Posterior vena cava (tissue), 2 donors: ENCODE results near the gene PTAFR. TPM values are rescaled to one million over a fixed set of nuclear protein-coding genes. Genes with fewer than 3 reads are reported as not detected.
"Not testable (repeated sequence)": the region's sequence is repeated elsewhere in the genome, so short reads cannot be mapped to it uniquely, and the experiment has no call there.

ENCODE experiments used
- DNase-seq: peaks from one replicate; pipeline ENCODE4 v3.0.0-alpha.2; 2020; ENCODE audit warnings: low spot score
- intact Hi-C, 2 donors: fragments of 100-400 bp; cut with DNase I; formaldehyde crosslinking; loops; one replicate each; pipeline versions ENCODE4 v1.14.1 to v1.14.2; 2022 to 2023
- total RNA-seq, 2 donors: library from RNA; stranded (reverse); fragmentation: NEBNext Ultra II Directional; extraction: Animal tissue kit (Norgen Biotek cat#: 25700); gene quantifications; one replicate each; pipeline ENCODE4 v1.2.1, GENCODE V29; 2021
- donor health status: DM: yes; HTN: yes; CAD: no.
- donor health status: DM: yes; HTN: yes; CAD: no.

The PTAFR gene
- total RNA-seq, 2 donors from 2014 or later, result 5.9 to 9.3 TPM

DNA sequence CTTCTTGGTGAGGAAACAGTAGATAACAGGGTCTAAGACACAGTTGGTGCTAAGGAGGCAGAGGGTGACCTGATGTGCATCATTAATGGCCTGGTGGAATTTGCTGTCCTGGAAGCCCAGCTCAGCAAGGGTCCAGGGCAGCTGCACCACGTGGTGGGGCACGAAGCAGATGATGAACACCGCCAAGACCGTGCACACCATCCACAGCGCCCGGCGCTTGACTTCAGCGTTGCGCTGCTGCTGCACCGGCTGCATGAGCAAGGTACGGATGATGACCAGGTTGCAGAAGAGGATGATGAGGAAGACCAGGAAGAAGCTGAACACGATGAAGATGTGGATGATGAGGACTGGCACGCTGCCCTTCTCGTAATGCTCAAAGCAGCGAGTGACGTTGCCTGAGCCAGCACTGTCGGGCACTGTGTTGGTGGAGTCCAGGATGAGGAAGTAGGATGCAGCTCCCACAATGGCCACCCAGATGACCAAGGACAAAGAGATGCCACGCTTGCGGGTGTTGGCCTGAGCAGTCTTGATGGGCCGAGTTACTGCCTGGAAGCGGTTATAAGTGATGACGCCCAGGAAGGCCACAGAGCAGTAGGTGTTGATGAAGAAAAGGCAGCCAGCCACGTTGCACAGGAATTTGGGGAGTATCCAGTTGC, 26.2 kb downstream of the PTAFR start:
- intact Hi-C loops, result no loop called here
- peak; percentile 28 for DNase-seq

DNA sequence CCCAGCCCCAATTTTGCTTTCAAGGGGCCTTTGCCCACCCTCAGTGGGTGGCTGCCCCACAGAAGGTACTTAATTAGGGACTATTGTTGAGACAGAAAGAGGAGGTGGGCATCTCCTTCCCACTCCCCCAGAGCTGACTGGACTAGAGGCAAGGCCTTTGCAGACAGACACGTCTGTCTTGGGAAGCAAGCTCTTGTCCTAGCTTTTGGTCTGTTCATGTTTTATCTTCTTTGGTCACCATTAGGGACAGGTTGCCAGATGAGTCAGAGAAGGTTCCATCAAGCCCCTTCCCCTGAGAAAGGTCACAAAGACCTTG, 27.7 kb downstream of the PTAFR start:
- no peak for DNase-seq

DNA sequence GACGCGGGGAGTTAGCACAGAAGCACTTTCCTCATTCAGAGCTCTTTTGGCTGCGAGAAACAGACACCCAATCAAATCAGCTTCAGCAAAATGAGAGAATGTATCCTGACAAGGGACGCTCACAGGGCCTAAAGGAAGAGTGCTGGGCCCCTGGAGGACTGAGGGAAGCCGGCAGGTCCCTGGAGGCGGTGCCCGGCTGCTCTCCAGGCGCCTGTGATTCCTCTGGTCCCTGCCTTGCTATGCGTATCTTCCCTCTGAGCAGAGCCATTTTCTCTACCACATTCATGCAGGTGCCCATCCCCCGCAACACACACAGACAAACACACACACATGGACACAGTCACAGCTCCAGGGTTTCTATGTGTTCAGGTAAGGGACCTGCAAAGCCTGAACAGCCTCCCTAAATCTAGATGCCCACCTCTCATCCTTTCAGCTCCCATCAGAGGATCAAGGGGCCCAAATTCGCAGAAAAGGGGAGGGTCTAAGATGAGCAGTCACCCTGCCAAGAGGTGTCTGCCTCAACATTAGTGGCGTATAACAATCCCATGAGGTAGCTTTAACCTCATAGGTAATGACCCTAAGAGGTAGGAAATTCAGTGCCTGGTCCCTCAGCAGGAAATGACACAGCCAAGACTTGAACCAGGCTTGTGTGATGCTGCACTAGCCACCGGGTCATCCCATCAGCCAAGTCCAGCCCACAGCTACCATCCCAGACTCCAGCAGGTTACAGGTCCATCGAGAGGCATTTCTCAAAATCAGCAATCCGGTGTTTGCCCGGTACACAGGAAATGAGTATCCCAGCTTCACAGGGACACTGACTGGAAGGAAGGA, 29.0 kb downstream of the PTAFR start:
- no peak for DNase-seq
- intact Hi-C loops, result no loop called here

More for the DNA sequence above, 27.7 kb downstream of the PTAFR start:
- intact Hi-C loops, result no loop called here

DNA sequence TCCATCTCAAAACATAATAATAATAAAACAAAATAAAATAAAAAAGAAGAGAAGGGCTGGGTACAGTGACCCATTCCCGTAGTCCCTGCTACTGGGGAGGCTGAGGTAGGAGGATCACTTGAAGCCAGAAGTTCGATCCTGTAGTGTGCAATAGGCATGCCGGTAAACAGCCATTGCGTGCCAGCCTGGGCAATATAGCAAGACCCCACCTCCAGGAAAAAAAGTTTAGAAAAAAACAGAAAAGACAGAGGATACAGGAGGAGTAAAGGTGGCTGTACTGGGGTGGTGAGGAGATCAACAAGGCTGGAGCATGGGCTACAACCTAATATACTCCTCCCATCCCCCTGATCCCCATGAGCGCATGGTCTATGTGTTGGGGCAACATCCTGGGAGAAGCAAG, 30.8 kb downstream of the PTAFR start:
- intact Hi-C loops, result no loop called here
- no peak for DNase-seq

DNA sequence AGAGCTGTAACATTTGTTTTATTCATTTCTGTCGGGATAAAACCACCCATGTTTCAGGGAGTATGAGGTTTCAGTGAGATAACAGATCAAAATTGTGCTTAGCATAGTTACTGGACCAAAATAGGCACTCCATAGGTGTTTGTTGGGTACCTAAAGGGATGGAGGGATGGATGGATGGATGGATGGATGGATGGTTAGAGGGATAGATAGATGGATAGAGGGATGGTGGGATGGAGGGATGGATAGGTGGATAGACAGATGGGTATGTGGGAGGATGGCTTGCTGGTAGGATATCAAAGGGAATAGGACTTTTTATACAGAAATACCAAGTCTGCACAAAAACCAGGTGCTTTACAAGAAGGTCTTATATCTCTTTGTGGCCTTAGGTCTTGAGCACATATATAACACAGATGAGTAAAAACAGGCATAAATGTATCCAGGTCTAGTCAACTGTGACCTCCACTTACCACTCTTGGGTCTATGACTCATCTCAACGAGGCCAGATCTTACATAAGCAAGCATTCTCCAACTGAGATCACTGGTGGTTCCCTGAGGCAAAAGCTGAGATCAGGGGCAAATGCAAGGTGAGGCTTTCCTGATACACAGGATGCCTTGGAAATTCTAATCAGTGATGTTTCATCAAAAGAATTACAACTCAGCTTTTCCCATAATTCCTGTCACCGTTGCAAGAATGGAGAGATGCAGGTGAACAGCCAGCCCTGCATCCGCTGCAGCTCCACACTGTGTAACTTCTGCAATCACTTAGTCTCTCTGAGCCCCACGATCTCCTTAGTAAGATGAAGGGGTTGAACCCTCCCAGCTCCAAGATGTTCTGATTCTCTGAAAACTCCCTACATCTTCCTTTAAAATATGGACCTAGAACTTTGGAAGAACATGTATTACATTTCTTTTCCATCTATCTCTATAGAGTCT, 32.0 kb downstream of the PTAFR start:
- DNase-seq, result no peak
- intact Hi-C loops, result loop anchor here in 1 of 2 donors (5.0 kb wide), 1 partner anchor 178 kb away; no protein-coding TSS in a partner anchor

DNA sequence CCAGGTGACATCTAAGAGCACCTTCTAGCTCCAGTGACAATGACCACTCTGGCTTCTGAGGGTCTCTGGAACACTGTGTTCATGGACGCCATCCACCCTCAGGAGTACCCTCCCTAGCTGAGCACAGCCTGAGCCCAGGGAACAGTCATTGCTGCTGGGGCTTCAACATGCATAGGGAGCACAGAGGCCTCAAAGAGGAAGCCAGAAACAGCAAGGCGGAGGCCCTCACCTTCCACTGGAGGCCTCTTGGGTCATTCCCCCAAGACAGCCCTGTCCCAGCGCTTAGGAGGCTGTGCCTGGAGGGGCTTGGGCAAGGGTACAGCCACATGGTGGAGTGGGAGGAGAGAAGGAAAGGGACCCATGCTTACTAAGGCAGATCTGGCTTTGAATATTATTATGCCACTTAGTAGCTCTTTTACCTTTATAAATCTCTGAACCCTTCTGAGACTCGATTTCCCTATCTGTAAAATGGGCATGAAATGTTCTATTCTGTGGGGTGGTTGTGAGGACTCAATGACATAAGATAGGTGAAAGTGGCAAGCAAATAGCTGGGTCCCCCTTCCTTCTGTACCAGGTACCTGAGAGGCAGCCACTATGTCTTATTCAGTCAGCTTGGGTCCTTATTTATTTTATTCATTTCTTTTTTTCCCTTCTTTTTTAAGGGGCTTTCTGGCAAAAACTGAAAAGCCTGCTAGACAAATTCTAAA, 32.8 kb downstream of the PTAFR start:
- DNase-seq, result no peak
- intact Hi-C loops, result loop anchor here in 1 of 2 donors (5.0 kb wide), 1 partner anchor 179 kb away; no protein-coding TSS in a partner anchor

DNA sequence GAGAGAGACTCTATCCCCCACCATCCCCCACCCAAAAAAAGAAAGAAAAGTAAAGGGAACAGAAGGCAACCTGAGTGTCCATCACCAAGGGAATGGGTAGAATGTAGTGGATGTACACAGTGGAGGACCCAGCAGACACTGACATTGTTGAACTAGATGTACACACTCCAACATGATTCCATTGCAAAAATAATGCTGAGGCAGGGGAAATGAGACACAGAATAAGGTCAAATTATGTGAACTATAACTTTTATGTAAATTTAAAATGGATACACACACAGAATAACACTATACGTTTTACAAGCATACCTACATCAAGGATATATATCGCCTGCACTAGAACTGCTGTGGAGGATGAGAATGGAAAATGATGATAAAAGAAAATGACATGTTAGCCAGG, 34.8 kb downstream of the PTAFR start:
- intact Hi-C loops, result loop anchor here in 1 of 2 donors (5.0 kb wide), 1 partner anchor 181 kb away; no protein-coding TSS in a partner anchor
- DNase-seq, result no peak

DNA sequence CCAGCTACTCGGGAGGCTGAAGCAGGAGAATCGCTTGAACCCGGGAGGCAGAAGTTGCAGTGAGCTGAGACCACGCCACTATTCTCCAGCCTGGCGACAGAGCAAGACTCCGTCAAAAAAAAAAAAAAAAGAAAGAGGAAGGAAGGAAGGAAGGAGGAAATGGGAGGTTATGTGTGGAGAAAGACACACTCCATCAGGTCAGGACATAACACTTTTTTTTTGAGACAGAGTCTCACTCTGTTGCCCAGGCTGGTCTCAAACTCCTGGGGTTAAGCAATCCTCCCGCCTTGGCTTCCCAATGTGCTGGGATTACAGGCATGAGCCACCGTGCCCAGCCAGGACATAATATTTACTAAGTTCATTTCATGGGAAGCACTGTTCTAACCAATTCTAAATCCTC, 36.6 kb downstream of the PTAFR start:
- intact Hi-C loops, result loop anchor here (1.0 to 5.0 kb wide), 2 partner anchors 49 to 182 kb away; no protein-coding TSS in a partner anchor
- DNase-seq, result not testable (repeated sequence)

DNA sequence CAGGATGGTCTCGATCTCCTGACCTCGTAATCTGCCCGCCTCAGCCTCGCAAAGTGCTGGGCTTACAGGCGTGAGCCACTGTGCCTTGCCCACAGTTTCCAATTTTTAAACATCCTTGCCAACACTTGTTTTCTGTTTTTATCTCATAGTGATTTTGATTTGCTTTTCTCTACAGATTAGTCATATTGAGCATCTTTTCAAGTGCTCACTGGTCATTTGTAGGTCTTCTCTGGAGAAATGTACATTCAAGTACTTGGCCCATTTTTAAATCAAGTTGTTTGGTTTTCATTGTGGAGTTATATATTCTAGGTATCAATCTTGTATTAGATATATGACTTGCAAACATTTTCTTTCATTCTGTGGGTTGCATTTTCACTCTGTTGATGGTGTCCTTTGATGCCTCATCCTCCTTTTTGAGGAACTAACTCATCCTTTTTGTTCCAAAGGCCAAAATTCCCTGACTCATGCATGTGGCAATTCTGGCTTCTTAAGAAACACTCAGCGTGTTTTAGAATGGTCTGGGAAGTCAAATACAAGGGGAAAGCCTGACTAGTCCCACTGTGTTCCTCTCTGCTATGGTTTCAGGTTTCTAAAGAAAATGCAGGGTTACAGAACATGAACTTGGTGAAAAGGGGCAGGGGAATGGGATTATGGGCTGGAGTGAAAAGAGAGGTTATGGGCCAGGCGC, 37.3 kb downstream of the PTAFR start:
- intact Hi-C loops, result no loop called here
- DNase-seq, result no peak

DNA sequence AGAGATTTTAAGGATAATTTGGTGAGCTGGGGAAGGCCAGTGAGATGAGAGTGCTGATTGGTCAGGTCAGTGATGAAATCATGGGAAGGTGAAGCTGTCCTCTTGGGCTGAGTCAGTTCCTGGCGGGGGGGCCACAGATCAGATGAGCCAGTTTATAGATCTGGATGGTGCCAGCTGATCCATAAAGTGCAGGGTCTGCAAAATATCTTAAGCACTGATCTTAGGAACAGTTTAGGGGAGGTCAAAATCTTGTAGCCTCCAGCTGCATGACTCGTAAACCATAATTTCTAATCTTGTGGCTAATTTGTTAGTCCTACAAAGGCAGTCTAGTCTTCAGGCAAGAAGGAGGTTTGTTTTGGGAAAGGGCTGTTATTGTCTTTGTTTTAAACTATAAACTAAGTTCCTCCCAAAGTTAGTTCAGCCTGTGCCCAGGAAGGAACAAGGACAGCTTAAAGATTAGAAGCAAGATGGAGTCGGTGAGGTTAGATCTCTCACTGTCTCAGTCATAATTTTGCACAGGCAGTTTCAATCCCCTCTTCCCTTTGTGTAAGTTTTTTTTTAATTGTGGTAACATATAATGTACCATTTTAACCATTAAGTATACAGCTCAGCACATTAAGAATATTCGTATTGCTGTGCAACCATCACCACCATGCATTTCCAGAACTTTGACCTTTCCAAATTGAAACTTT, 39.4 kb downstream of the PTAFR start:
- no peak for DNase-seq
- intact Hi-C loops, result no loop called here

DNA sequence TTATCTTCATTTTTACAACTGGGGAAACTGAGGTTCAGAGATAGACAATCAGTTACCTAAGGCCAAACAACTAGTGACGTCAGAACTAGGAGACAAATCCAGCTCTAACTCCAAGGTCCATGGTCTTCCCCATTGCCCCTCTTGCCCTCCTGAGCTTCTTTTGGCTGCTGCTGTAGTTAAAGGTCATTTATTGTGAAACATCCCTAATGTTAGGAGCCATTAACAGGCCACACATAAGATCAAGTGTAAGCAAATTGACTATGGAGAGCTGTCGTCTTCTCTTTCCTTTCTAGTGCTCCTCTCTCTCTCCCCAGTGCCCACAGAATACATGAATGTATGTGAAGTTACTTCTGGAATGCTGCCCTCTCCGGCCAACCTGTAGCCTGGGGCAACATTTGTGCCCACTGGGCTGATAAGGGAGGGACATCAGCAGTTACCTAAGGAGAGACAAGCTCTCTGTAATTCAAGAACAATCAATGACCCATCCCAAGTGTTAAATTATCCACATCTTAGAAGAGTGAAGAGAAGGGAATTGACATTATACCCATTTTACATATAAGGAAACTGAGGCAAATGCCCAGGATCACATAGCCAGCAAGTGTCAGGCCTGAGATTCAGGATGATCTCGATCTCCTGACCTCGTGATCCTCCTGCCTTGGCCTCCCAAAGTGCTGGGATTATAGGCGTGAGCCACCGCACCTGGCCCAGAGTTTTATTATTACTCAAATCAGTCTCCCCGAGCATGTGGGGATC, 40.1 kb downstream of the PTAFR start:
- no peak for DNase-seq
- intact Hi-C loops, result no loop called here

DNA sequence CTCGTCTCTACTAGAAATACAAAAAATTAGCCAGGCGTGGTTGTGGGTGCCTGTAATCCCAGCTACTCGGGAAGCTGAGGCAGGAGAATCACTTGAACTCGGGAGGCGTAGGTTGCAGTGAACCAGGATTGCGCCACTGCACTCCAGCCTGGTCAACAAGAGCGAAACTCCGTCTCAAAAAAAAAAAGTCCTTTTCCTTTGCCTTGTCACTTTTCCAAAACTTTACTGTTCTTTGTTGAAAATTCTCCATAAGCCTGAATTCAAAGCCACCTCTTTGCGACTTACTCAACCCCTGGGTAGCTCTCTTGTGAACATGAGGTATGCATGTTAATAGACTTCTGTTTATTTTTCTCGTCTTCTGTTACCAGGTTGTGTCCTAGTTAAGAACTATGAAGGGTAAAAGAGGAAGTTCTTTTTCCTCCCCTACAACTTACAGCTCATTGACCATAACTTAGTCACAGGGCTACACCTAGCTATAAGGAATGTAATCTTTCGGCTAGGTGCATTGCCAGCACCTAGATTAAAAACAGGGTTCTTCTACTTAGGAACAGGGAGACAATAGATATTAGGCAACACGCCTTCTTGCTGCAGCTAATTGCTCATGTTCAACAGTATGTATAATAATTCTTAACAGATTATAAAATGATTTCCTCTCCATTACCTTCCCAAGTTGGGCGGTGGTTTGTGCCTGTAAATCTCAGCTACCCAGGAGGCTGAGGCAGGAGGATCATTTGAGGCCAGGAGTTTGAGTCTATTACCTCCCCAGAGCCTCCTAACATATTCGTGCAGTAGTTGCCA, 40.9 kb downstream of the PTAFR start:
- intact Hi-C loops, result no loop called here
- no peak for DNase-seq

DNA sequence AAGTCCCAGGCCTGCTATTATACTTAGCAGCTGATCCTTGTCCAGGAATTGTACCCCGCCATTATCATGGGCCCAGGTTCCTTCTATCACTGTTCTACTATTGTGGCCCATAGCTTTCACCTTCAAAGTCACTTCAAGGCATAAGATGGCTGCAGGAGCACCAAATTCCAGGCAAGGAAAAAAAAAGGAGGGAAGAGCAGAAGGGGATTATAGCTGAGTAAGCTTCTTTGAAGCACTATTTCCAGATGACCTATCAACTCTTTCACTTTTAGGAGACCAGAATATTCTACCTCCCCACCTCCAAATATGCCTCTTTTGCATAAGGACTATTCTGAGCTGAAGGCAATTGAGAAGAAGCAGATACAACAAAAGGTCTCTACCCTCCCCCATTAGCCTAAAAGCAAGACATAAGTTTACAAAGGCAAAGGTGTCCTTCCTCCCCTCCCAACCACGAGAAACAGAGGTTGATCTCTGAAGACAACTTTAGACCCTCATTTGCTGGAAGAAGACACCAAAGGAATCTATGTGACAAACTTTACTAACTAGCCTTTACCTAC, 41.8 kb downstream of the PTAFR start:
- intact Hi-C loops, result no loop called here
- DNase-seq, result no peak

DNA sequence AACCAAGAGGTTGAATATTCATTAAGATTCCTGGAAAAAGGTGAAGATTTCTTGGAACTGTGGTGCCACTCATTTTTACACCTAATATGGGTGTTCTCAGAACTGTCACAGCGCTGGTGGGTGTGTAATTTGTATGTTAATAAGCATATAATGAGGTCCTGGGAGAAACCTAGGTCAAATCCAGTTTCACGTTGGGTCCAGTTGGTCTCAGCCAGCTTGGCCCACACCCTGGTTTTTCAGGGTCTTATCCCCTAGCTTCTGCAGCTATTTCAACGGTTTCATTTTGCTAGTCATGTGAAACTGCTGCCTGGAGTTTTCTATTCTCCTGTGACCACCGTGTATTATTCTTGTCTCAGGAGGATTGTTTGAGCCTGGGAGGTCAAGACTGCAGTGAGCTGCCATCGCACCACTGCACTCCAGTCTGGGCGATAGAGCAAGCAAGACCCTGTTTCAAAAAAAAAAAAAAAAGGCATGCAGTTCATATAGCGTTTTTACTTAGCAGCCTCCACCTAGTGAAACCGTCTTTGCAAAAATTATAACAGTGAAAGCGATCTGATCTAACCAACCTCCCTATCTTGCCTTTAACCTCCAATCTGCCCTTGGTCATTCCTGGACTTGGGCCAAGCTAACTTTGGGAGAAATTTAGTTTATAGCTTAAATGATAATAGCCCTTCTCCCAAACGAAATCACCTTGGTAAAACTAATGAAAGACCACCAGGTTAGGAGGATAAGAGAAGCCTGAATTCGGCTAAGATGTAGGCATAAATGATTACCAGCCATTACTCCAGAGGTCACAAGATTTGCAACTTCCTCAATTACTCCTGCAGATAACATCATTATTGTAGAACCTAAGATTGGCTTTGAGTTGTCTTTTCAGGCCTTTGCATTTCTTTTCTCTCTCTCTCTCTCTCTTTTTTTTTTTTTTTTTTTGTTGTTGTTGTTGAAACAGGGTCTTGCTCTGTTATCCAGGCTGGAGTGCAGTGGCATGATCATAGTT, 44.0 kb downstream of the PTAFR start:
- DNase-seq, result no peak
- intact Hi-C loops, result no loop called here

DNA sequence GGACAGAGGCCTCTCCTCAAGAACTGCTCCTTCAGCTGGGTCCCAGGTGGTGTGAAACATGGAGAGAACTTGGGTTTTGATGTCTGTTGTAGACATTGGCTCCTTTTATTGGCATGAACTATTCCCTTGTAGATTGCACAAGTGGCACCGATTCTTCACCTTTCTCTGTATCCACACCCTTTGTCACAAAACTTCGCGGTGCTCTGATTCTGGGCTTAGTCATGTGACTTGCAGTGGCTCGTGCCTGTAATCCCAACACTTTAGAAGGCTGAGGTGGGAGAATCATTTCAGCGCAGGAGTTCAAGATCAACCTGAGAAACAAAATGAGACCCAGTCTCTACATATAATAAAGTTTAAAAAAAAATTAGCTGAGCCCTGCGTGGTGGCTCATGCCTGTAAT, 45.6 kb downstream of the PTAFR start:
- intact Hi-C loops, result no loop called here
- DNase-seq, result no peak
